ELR (cell line): ENCODE data around the gene TAOK3.
"Not testable (repeated sequence)": the region's sequence is repeated elsewhere in the genome, so short reads cannot be mapped to it uniquely, and the experiment has no call there.

Source experiments
- DNase-seq: peaks from one replicate; pipeline ENCODE4 v3.0.0-alpha.2; 2015; ENCODE audit warnings: low read depth

TAOK3 gene

DNA sequence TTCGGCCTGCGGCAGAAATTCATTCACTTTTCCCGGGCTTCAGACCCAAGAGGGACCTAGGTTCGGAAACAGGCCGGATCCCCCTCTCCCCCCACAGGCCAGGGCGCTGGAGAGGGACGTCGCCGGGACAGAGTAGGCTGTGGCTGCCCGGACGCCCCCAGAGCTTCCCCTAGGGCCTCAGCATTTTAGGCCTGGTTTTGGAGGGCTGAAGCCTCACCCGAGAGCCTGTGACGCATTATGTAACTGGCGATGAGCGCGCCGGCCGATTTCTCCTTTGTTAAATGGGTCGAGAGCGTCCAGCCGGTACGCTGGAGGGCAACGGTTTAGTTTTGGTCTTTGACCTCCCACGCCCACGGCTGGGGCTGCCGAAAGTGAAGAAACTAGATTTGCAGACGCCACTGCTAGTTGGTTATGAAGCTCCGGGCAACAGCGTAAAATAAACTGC is 236.1 kb downstream of the TAOK3 start:
- DNase-seq: peak; percentile 65

DNA sequence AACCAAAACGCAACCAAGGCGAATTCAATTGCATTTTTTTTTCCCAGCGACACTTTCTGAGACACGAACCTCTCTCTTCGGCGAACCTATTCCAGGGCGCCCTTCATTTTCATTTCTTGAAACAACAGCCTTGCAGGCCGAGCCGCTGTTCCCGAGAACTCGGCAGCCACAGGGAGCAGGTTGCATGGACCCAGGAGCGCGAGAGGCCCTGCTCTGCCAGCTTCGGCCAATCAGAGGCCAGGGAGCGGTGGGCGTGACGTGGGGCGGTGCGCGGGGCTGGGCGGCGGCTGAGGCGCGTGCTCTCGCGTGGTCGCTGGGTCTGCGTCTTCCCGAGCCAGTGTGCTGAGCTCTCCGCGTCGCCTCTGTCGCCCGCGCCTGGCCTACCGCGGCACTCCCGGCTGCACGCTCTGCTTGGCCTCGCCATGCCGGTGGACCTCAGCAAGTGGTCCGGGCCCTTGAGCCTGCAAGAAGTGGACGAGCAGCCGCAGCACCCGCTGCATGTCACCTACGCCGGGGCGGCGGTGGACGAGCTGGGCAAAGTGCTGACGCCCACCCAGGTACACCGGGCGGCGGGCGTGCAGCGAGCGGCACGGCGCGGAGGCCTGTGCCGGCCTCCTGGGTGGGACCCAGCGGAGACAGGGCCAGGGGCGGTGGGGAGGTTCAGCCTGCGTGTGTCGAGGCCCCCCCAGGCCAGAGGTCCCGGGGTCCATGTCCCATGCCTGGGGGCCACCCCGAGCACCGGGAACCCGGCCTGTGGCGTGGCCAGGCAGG is 236.7 kb downstream of the TAOK3 start, which contains the start of gene PEBP1:
Gene PEBP1 (plus strand): TSS at position 337 of the 771 bp plus-strand sequence. CDS start 86 bp downstream, at position 423.
- DNase-seq: peak; percentile 87

DNA sequence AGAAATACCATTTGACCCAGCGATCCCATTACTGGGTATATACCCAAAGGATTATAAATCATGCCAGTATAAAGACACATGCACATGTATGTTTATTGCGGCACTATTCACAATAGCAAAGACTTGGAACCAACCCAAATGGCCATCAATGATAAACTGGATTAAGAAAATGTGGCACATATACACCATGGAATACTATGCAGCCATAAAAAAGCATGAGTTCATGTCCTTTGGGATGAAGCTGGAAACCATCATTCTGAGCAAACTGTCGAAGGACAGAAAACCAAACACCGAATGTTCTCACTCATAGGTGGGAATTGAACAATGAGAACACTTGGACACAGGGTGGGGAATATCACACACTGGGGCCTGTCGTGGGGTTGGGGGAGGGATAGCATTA is 243.3 kb downstream of the TAOK3 start:
- not testable (repeated sequence) for DNase-seq

DNA sequence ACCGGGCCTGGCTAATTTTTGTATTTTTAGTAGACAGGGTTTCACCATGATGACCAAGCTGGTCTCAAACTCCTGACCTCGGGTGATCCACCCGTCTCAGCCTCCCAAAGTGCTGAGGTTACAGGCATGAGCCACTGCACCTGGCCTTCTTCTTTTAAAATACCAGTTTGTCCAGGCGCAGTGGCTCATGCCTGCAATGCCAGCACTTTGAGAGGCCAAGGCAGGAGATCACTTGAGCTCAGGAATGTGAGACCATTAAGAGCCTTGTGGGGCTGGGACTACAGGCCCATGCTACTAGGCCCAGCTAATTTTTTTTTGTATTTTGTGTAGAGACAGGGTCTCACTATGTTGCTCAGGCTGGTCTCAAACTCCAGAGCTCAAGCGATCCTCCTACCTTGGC is 244.8 kb downstream of the TAOK3 start:
- no peak for DNase-seq

DNA sequence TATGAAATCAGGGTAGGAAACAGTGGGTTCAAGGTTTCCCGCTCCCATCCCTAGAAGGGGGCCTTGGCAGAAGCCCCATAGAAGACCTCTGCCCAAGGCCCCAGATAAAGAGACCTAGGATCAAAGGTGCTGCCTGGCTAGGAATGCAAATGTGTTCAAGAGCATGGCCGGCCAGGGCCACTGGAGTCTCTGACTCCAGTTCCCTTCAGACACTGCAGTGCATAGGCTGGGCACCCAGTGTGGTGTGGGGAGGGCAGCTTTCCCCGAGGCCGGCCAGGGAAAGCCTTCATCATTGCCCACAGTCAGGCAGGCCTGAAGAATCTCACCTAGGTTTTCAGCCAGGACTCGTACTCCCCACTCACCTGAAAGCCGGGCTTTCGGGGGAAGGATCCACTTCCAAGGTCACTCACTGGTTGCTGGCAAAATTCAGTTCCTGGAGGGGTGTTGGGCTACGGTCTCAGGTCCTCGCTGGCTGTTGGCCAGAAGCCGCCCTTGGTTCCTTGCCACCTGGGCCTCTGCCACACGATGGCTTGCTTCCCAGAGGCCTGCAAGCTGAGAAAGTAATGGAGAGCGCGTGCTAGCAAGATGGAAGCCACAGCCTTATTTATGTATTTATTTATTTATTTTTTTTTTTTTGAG is 246.5 kb downstream of the TAOK3 start:
- no peak for DNase-seq

DNA sequence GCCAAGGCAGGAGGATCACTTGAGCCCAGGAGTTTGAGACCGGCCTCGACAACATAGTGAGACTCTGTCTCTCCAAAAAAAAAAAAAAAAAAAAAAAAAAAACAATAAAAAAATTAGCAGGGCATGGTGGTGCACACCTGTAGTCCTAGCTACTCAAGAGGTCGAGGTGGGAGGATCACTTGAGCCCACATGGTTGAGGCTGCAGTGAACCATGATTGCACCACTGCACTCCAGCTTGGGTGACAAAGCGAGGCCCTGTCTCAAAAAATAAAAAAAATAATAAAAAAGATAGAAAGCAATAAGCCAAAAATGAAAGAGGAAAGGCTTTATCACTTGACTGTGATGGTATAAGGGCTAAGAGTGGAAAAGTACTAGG is 247.0 kb downstream of the TAOK3 start:
- DNase-seq: no peak

DNA sequence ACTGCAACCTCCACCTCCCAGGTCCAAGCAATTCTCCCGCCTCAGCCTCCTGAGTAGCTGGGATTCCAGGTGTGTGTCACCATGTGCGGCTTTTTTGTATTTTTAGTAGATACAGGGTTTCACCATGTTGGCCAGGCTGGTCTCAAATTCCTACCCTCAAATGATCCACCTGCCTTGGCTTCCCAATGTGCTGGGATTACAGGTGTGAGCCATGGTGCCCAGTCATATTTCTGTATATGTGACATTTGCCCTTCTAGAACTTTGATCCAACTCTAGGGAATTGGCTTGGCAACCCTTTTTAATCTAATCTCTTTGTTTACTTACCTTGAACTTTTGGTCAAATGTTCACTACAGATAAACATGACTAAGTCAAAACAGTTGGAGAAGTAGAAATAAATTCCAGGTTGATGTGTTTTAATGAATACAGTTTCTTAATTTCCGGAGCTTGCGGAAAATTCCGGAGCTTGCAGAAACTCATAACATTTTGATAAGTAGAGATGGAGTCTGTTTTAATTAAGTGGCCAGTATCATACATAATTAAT is 248.3 kb downstream of the TAOK3 start:
- no peak for DNase-seq

DNA sequence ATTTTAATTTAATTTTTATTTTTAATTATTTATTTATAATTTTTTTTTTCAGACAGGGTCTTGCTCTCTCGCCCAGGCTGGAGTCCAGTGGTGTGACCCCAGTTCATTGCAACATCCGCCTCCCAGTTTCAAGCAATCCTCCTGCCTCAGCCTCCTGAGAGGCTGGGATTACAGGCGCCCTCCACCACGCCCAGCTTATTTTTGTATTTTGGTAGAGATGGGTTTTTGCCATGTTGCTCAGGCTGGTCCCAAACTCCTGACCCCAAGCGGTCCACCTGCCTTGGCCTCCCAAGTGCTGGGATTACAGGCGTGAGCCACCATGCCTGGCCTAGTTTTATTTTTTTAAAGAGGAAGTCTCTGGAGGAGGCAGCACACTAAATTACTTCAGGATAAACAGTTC is 250.4 kb downstream of the TAOK3 start:
- no peak for DNase-seq

DNA sequence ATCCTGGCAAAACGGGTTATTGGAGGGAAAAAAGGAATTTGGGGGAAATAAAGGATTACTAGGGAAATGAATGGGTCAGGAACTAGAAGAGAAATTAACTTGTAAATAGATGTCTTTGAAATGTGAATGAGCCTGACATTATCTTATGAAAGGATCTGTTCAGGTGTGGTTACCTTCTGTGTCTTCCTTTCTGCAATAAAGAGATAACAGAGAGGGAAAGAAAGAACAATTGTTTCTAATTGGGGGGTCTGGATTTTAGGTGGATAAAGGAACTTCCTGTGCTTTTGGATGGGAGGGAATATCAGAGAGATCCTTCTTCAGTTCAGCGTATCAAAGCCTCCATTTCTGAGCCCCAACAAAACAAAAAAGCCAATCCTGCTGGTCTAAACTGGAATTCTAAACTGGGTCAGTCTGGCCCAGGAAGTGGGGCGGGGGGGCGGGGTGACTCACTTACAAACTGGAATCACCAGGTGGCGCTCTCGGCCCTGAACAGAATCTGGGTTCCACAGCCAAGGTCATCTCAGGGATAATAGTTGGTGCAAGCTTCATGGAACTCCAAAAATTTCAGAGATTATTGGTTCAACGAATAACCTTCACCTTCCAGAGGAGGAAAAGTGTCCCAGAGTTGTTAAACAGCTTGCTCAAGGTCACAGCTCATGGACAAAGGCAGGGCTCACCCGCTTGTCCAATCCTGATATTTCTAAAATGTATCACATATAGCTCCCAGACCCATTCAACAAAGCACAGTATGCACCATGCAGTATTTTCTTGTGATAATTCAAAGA is 251.9 kb downstream of the TAOK3 start:
- peak; percentile 81 for DNase-seq

DNA sequence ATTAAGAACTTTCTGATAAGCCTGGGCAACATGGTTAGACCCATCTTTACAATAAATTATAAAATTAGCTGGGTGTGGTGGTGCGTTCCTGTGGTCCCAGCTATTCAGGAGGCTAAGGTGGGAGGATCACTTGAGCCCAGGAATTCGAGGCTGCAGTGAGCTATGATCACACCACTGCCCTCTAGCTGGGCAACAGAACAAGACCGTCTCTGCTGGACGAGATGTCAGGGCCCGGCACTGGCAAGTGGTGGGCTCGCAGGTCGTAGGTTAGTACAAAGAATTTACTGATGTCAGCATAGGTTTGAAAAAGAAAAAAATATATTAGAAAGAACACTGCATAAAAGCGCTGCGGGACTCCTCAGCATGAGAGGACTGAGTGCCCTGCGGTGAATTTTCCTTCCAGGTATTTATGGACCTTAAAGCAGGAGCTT is 253.2 kb downstream of the TAOK3 start:
- no peak for DNase-seq

DNA sequence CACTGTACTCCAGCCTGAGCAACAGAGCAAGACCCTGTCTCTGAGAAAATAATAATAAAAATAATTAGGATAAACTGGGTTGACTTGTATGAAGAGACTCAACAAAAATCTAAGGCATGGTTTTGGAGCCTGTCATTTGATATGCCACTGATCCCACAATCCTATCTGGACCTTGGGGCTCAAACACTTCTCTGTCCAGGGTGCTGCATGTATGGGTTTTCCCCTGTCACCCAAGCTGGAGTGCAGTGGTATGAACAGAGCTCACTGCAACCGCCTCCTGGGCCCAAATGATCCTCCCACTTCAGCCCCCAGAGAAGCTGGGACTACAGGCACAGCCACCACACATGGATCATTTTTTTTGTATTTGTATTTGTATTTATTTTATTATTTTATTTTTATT is 263.6 kb downstream of the TAOK3 start:
- DNase-seq: no peak

DNA sequence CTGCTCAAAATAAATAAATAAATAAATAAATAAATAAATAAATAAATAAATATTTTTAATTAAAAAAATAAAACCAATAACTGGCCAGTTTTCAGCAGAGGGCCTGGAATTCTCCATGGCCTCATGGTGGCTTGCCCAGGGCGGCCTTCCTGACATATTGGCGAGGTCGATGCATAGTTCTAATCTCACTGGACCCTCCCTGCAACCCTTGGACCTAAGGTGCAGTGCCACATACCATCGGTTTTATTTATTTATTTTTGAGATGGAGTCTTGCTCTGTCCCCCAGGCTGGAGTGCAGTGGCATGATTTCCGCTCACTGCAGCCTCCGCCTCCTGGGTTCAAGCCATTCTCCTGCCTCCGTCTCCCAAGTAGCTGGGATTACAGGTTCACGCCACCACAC is 265.0 kb downstream of the TAOK3 start:
- no peak for DNase-seq

DNA sequence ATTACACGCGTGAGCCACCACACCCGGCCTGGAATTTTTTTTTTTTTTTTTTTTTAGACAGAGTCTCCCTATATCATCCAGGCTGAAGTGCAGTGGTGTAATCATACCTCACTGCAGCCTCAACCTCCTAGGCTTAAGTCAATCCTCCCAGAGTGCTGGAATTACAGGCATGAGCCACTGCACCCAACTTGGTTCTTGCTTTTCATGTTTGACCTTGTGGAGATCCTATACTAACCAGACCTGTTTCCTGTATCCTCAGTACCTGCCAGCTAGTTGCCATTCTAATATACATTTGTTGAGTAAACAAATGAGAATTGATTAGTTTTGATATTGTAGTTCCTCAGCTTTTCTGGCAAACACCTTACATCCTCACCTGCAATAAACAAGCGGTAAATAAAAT is 265.7 kb downstream of the TAOK3 start:
- no peak for DNase-seq

DNA sequence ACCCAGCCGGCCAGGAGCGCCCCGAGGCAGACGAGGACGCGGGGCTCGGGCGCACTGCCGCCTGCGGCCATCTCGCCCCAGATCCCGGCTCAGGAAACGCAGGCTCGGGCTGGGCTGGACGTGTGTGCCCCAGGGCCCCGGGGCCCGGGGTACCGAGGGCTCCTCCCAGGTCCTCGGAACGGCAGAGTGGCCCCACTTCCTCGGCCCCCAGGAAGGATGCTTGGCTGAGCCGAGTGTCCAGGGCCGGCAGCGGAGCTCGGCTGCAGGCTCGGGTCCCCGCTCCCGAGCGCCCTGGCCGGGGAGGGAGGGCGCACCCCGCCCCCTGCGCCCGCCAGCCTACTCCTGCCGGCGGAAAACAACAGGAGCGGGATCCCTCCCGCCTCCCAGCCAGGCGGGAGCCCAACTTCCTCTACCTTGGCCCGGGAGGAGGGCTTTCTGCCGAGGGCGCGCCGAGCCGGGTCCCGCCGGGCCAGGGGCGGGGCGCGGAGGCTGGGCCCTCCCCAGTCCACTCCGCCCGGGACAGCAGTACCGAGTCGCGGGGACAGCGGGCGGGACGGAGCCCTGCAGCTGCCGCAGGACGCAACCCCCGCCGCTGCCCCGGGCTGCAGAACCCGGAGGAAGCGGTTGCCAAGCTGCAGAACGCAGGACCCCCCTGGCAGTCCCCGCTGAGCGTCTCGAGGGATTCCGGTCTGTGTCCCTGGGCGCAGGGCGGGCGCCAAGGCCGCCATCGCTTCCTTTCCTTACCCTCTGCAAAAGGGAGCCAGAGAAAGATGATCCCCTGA is 268.9 kb downstream of the TAOK3 start, which contains the start of gene VSIG10:
Gene VSIG10 (minus strand): TSS at position 411 of the 782 bp plus-strand sequence. CDS start 340 bp downstream, at position 71.
- peak; percentile 81 for DNase-seq

DNA sequence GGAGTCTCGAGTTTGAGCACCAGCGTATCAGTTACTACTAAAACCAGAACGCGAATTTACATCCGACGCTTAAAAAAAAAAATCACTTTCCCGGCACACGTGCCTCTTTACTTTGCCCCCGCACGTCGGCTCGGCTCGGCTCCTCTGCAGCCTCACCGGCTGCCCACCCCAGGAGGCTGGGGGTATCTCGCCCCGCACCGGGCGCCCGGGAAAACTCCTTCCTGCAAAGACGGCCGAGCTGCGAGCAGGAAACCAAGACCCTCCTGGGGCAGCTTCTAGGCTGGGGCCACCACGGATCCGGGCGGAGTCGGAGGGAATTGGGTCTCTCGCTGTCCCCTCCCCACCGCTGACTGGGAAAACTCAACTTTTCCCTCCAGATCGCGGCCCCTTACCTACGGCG is 269.5 kb downstream of the TAOK3 start:
- DNase-seq: peak; percentile 36

DNA sequence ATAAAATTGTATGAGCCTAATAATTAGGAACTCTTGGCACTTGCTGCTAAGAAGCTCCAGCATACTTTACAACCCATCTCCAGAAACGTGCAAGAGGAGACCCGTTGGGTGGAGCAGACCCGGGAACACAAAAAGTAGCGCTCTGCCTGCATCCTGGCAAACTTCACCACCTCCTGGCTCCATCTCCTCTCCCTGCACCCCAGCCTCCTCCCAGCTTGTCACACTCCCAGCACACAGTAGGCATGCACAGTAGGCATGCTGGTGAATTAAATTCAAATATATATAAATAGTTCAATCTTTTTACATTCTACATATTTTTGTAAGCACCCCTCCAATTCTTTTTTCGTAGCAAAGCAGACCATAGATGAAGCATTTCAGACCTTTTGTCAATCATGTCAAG is 270.1 kb downstream of the TAOK3 start:
- peak; percentile 14 for DNase-seq

DNA sequence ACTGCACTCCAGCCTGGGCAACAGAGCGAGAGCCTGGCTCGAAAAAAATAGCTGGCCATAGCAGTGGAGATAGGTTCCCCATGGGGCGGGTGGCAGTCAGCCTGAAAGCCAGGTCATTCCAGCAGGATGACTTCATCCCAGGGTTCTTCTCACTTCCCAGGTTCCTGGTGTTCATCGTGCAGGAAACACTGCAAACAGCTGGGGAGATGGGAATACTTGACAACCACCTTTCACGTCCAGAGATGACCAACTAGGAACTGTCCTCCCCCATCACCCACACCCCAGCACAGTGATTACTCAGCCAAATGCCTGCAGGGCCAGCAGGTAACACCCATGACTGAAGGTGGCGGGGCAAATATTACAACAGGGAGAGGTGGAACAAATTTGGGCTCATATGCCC is 270.6 kb downstream of the TAOK3 start:
- peak; percentile 52 for DNase-seq

DNA sequence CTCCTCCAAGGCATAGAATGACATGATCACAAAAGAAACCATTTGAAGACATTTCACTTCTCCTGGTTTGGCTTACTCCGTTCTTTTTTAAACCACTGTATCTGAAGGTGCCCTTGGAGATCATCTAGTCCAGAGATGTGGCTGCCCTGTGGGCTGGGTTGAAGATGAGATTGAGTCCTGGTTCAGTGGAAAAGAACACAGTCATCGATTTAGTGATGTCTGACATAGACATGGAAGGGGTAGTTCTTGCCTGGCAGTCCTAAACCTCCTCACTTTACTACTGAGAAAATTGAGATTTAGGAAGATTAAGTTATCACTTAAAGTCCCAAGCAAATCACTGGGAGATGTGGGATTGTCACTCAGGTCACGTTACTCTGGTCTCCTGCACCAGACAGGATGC is 271.7 kb downstream of the TAOK3 start:
- no peak for DNase-seq
